Right hindlimb (tissue), 1 donor: Measurements from ENCODE around the gene EXOSC7.
"Not testable (repeated sequence)": the region's sequence is repeated elsewhere in the genome, so short reads cannot be mapped to it uniquely, and the experiment has no call there.

Experiments used
- DNase-seq: peaks from one replicate; pipeline ENCODE4 v3.0.0-alpha.2; 2018

EXOSC7 gene

GRCh38 chr3:44976002-44976815 is at the start of gene EXOSC7, which contains the start of gene ZDHHC3:
Gene EXOSC7 (plus strand): TSS chr3:44976244. CDS start chr3:44976278, 34 bp downstream.
Gene ZDHHC3 (minus strand): TSS chr3:44976174. CDS start chr3:44959436, 16,738 bp downstream.
- peak; percentile 93 for DNase-seq

- no peak for DNase-seq
Observed at GRCh38 chr3:44926921-44927320, 49.1 kb upstream of the EXOSC7 start.

- no peak for DNase-seq
Observed at GRCh38 chr3:44927371-44927770, 48.7 kb upstream of the EXOSC7 start.

- no peak for DNase-seq
Observed at GRCh38 chr3:44929782-44930181, 46.3 kb upstream of the EXOSC7 start.

GRCh38 chr3:44930911-44931310 is 45.1 kb upstream of the EXOSC7 start:
- DNase-seq = no peak

- no peak for DNase-seq
Observed at GRCh38 chr3:44931791-44932190, 44.3 kb upstream of the EXOSC7 start.

GRCh38 chr3:44932271-44932670 is 43.8 kb upstream of the EXOSC7 start:
- DNase-seq = no peak

GRCh38 chr3:44932986-44933944 is 42.8 kb upstream of the EXOSC7 start:
- DNase-seq = no peak

GRCh38 chr3:44939581-44940036 is 36.4 kb upstream of the EXOSC7 start:
- no peak for DNase-seq

- DNase-seq = no peak
Observed at GRCh38 chr3:44942202-44942921, 33.7 kb upstream of the EXOSC7 start.

- DNase-seq = no peak
Observed at GRCh38 chr3:44948239-44948638, 27.8 kb upstream of the EXOSC7 start.

GRCh38 chr3:44949770-44950169 is 26.3 kb upstream of the EXOSC7 start:
- not testable (repeated sequence) for DNase-seq

- no peak for DNase-seq
Observed at GRCh38 chr3:44950275-44950734, 25.7 kb upstream of the EXOSC7 start.

GRCh38 chr3:44952689-44953088 is 23.4 kb upstream of the EXOSC7 start:
- no peak for DNase-seq

GRCh38 chr3:44954304-44954703 is 21.7 kb upstream of the EXOSC7 start:
- DNase-seq = no peak

- DNase-seq = no peak
Observed at GRCh38 chr3:44954962-44955361, 21.1 kb upstream of the EXOSC7 start.

GRCh38 chr3:44955917-44956316 is 20.1 kb upstream of the EXOSC7 start:
- DNase-seq = no peak

GRCh38 chr3:44957986-44958385 is 18.1 kb upstream of the EXOSC7 start:
- no peak for DNase-seq

- no peak for DNase-seq
Observed at GRCh38 chr3:44958386-44958785, 17.7 kb upstream of the EXOSC7 start.

- DNase-seq = no peak
Observed at GRCh38 chr3:44960387-44961026, 15.5 kb upstream of the EXOSC7 start.

GRCh38 chr3:44961888-44962287 is 14.2 kb upstream of the EXOSC7 start:
- DNase-seq = no peak
